Femur (tissue), 1 donor: ENCODE measurements around the gene A2ML1.
"Not testable (repeated sequence)": the region's sequence is repeated elsewhere in the genome, so short reads cannot be mapped to it uniquely, and the experiment has no call there.

Experiments used
- DNase-seq: peaks from one replicate; pipeline ENCODE4 v3.0.0-alpha.2; 2017

Gene A2ML1

GRCh38 chr12:8818526-8818925, 3.9 kb upstream of the A2ML1 start:
- no peak for DNase-seq

- DNase-seq: no peak
Measured at GRCh38 chr12:8819666-8819980, 2.8 kb upstream of the A2ML1 start.

GRCh38 chr12:8820676-8821407, 1.6 kb upstream of the A2ML1 start:
- not testable (repeated sequence) for DNase-seq

GRCh38 chr12:8821591-8821990, 830 bp upstream of the A2ML1 start:
- no peak for DNase-seq

GRCh38 chr12:8823565-8824300, 1.3 kb downstream of the A2ML1 start:
- DNase-seq: peak; percentile 29

GRCh38 chr12:8827551-8828256, 5.3 kb downstream of the A2ML1 start:
- no peak for DNase-seq

GRCh38 chr12:8828257-8829124, 6.1 kb downstream of the A2ML1 start:
- DNase-seq: no peak

- no peak for DNase-seq
Measured at GRCh38 chr12:8829125-8829518, 6.7 kb downstream of the A2ML1 start.

- no peak for DNase-seq
Measured at GRCh38 chr12:8829621-8830020, 7.2 kb downstream of the A2ML1 start.

- DNase-seq: no peak
Measured at GRCh38 chr12:8831116-8831515, 8.7 kb downstream of the A2ML1 start.

- no peak for DNase-seq
Measured at GRCh38 chr12:8832500-8832899, 10.1 kb downstream of the A2ML1 start.

- DNase-seq: no peak
Measured at GRCh38 chr12:8834230-8834629, 11.8 kb downstream of the A2ML1 start.

- no peak for DNase-seq
Measured at GRCh38 chr12:8837291-8837690, 14.9 kb downstream of the A2ML1 start.

GRCh38 chr12:8840321-8840720, 17.9 kb downstream of the A2ML1 start:
- no peak for DNase-seq

GRCh38 chr12:8840938-8841633, 18.7 kb downstream of the A2ML1 start:
- DNase-seq: no peak

GRCh38 chr12:8841778-8842177, 19.4 kb downstream of the A2ML1 start:
- DNase-seq: no peak

- DNase-seq: peak; percentile 36
Measured at GRCh38 chr12:8844665-8845064, 22.2 kb downstream of the A2ML1 start.

- DNase-seq: no peak
Measured at GRCh38 chr12:8846305-8846704, 23.9 kb downstream of the A2ML1 start.

- DNase-seq: no peak
Measured at GRCh38 chr12:8847435-8847834, 25.0 kb downstream of the A2ML1 start.

- no peak for DNase-seq
Measured at GRCh38 chr12:8849876-8850275, 27.5 kb downstream of the A2ML1 start.

GRCh38 chr12:8852119-8852518, 29.7 kb downstream of the A2ML1 start:
- peak; percentile 24 for DNase-seq

GRCh38 chr12:8855891-8856290, 33.5 kb downstream of the A2ML1 start:
- DNase-seq: no peak
